Gastrocnemius medialis (tissue), 4 donors: ENCODE results near the gene DMKN.

ENCODE experiments used
- POLR2A ChIP-seq, 2 donors: fragments of 450-650 bp; IDR thresholded peaks; one replicate each; pipeline ENCODE4 v1.6.1; 2017; ENCODE audit warnings: antibody characterized with exemption in 2 of 2, mild to moderate bottlenecking in 2 of 2, moderate library complexity in 2 of 2
- TF ChIP-seq, protein P1 (sequence below), 5 experiments: fragments of 450-650 bp in 3 of 5; fragments of 200-600 bp in 2 of 5; sonication (generic) in 2 of 5; IDR thresholded peaks in 4 of 5; conservative IDR thresholded peaks in 1 of 5; 1 replicate in 4 of 5; 2 replicates in 1 of 5; pipeline ENCODE4 v1.5.1; 2016 to 2019; ENCODE audit warnings: antibody characterized with exemption in 5 of 5, mild to moderate bottlenecking in 3 of 5, moderate library complexity in 3 of 5

DNA sequence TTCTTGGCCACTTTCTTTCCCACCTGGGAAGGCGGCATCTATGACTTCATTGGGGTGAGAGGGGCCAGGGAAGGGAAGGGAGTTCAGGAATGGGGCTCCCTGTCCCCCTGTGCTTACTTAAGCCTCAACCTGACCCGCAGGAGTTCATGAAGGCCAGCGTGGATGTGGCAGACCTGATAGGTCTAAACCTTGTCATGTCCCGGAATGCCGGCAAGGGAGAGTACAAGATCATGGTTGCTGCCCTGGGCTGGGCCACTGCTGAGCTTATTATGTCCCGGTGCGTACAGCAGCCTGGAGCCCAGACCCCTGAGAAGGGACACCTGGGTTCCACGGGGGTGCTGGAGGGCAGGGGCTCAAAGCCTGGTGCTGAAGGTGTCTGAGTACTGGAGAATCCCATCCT lies 33.1 kb upstream of the DMKN start:
- no peak for TF ChIP-seq POLR2A (IDR thresholded peaks at IDR 0.05)
- TF ChIP-seq, protein P1, sequence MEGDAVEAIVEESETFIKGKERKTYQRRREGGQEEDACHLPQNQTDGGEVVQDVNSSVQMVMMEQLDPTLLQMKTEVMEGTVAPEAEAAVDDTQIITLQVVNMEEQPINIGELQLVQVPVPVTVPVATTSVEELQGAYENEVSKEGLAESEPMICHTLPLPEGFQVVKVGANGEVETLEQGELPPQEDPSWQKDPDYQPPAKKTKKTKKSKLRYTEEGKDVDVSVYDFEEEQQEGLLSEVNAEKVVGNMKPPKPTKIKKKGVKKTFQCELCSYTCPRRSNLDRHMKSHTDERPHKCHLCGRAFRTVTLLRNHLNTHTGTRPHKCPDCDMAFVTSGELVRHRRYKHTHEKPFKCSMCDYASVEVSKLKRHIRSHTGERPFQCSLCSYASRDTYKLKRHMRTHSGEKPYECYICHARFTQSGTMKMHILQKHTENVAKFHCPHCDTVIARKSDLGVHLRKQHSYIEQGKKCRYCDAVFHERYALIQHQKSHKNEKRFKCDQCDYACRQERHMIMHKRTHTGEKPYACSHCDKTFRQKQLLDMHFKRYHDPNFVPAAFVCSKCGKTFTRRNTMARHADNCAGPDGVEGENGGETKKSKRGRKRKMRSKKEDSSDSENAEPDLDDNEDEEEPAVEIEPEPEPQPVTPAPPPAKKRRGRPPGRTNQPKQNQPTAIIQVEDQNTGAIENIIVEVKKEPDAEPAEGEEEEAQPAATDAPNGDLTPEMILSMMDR (IDR thresholded peaks at IDR 0.05 in 4 of 5, conservative IDR thresholded peaks at IDR 0.05 in 1 of 5): no peak
